Right lobe of liver (tissue), 4 donors: Measurements from ENCODE around the gene SLC17A8.

Experiments
- CTCF ChIP-seq, 4 donors: fragments of 200-600 bp in 3 of 4; fragments of 450-650 bp in 1 of 4; IDR thresholded peaks; one replicate each; pipeline versions ENCODE4 v1.5.1 to v1.8.0; 2016 to 2022; ENCODE audit warnings: antibody characterized with exemption in 4 of 4, mild to moderate bottlenecking in 2 of 4
- POLR2A ChIP-seq: fragments of 450-650 bp; IDR thresholded peaks from one replicate; pipeline ENCODE4 v1.6.1; 2017; ENCODE audit warnings: antibody characterized with exemption, mild to moderate bottlenecking
- donor health status: DM: no; HTN: no; CAD: no.
- donor health status: DM: no; HTN: no; CAD: no.
- donor health status: DM: no; HTN: yes; CAD: no.

- TF ChIP-seq POLR2A: no peak
- TF ChIP-seq CTCF (IDR thresholded peaks at IDR 0.05): no peak
Measured at GRCh38 chr12:100317371-100317770, 39.5 kb upstream of the SLC17A8 start.
